Osteoblast (primary cell): ENCODE data around the gene TM4SF18. TPM values are rescaled to one million over a fixed set of nuclear protein-coding genes. Genes with fewer than 3 reads are reported as not detected.
A peak's percentile ranks its signal among the peaks of the same experiment; 100 is the strongest.

Experiments used
- DNase-seq: peaks from one replicate; pipeline ENCODE4 v3.0.0; 2011; ENCODE audit warnings: low spot score, mixed read lengths; ENCODE audit not compliant: insufficient read length; ENCODE audit errors: missing footprints
- H2AFZ ChIP-seq: 2 replicates; pipeline ENCODE4 v1.6.0; 2011; ENCODE audit warnings: mild to moderate bottlenecking, low read length
- H3K27ac ChIP-seq: 2 replicates; pipeline ENCODE4 v1.5.1; 2011; ENCODE audit warnings: mild to moderate bottlenecking, low read depth, low read length, moderate library complexity
- H3K27me3 ChIP-seq: 2 replicates; pipeline ENCODE4 v1.6.0; 2012; ENCODE audit warnings: mild to moderate bottlenecking, control low read depth, inconsistent platforms, low read length, moderate library complexity; ENCODE audit not compliant: insufficient read depth
- H3K36me3 ChIP-seq: 2 replicates; pipeline ENCODE4 v1.5.1; 2011; ENCODE audit warnings: mild to moderate bottlenecking, low read length, control low read depth, moderate library complexity; ENCODE audit not compliant: insufficient read depth
- H3K4me1 ChIP-seq: 2 replicates; pipeline ENCODE4 v1.5.1; 2011; ENCODE audit warnings: mild to moderate bottlenecking, low read length, control low read depth, moderate library complexity; ENCODE audit not compliant: insufficient read depth
- H3K4me2 ChIP-seq: 2 replicates; pipeline ENCODE4 v1.6.0; 2011; ENCODE audit warnings: mild to moderate bottlenecking, low read length; ENCODE audit not compliant: insufficient read depth
- H3K4me3 ChIP-seq: fragments of 200-600 bp; sonication (generic); 3 replicates; pipeline ENCODE4 v1.5.1; 2012; ENCODE audit warnings: mild to moderate bottlenecking, low read length, inconsistent platforms; ENCODE audit not compliant: insufficient read depth
- H3K79me2 ChIP-seq: 2 replicates; pipeline ENCODE4 v1.6.0; 2012; ENCODE audit warnings: mild to moderate bottlenecking, low read length, control low read depth, inconsistent platforms; ENCODE audit not compliant: insufficient read depth
- H3K9me3 ChIP-seq: 2 replicates; pipeline ENCODE4 v1.5.1; 2011; ENCODE audit warnings: low read depth, low read length, control low read depth
- H4K20me1 ChIP-seq: 2 replicates; pipeline ENCODE4 v1.6.0; 2012; ENCODE audit warnings: mild to moderate bottlenecking, low read length, control low read depth; ENCODE audit not compliant: insufficient read depth
- total RNA-seq: library from RNA; depleted of rRNA; stranded (reverse); fragments of >200 nt; gene quantifications from 2 replicates; pipeline ENCODE4 v1.2.3, GENCODE V29; 2012
- TF ChIP-seq, protein P1 (sequence below): IDR thresholded peaks from 2 replicates; pipeline ENCODE4 v1.5.1; 2011; ENCODE audit warnings: mild to moderate bottlenecking, low read depth, low read length, moderate library complexity; ENCODE audit errors: extremely low read depth

The TM4SF18 gene
- total RNA-seq, 1 donor: not detected

DNA sequence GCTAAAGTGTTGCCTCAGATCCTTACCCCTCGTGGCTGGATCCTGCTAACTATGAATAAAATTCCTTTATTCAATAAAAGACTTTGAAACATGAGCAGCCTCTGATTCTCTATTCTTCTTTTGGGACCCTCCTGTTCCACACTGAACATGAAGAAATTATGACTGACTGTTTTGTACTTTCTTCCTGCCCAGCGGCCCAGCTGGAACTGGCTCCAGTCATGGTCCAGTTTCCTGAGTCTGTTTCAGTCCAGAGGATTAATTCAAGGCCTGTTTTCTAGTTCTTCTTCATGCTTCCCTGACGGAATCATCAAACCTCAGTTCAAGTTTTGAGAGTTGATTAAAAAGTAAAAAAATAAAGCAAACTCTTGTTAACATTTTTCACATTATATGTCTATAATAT, 59.2 kb downstream of the TM4SF18 start:
- no peak overlapping the region for H3K4me2 ChIP-seq
- H3K4me1 ChIP-seq: peaks cover 16% of the 10 kb centered on the region
- H3K4me3 ChIP-seq: no peak overlapping the region
- TF ChIP-seq, protein P1, sequence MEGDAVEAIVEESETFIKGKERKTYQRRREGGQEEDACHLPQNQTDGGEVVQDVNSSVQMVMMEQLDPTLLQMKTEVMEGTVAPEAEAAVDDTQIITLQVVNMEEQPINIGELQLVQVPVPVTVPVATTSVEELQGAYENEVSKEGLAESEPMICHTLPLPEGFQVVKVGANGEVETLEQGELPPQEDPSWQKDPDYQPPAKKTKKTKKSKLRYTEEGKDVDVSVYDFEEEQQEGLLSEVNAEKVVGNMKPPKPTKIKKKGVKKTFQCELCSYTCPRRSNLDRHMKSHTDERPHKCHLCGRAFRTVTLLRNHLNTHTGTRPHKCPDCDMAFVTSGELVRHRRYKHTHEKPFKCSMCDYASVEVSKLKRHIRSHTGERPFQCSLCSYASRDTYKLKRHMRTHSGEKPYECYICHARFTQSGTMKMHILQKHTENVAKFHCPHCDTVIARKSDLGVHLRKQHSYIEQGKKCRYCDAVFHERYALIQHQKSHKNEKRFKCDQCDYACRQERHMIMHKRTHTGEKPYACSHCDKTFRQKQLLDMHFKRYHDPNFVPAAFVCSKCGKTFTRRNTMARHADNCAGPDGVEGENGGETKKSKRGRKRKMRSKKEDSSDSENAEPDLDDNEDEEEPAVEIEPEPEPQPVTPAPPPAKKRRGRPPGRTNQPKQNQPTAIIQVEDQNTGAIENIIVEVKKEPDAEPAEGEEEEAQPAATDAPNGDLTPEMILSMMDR: no peak
- H3K36me3 ChIP-seq: no peaks in the 10 kb centered on the region
- no peak for DNase-seq
- H3K27me3 ChIP-seq: no peaks in the 10 kb centered on the region
- H3K79me2 ChIP-seq: no peaks in the 10 kb centered on the region
- H2AFZ ChIP-seq: peak overlapping the region; percentile 56
- no peak overlapping the region for H3K27ac ChIP-seq
- H4K20me1 ChIP-seq: no peaks in the 10 kb centered on the region
- no peaks in the 10 kb centered on the region for H3K9me3 ChIP-seq

DNA sequence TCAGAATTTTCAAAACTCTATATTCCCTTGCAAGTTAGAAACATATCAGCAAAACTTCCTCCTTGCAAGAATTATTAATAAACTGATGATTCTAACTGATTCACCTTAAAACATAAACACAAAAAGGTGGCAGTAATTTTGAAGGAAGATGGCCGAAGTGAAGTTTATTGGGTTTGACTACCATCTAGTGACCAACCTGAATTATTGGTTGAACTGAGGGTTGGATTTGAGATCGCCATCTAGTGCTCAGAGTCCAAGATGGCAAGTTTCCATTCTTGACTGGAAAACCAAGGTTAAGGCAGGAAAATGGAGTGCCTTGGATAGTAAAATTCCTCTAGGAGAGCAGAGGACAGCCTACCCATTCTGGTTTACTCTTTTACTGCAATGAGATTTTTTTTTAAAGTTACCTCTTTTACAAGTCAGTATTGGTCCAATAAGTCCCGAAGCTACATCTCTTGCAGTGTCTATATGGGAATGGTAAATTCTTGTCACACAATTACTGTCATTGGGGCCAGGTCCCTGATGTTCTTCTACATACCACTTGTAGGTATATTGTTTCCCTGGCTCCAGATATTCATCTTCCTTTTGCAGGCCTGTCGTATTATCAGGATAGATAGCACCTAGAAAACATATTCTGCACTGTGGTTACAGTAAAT, 60.2 kb downstream of the TM4SF18 start:
- Histone ChIP-seq H3K27me3 (no peaks in the 10 kb centered on the region), H3K4me3 (no peak overlapping the region), H3K4me1 (peaks cover 16% of the 10 kb centered on the region), H2AFZ (peak overlapping the region; percentile 56), H4K20me1 (no peaks in the 10 kb centered on the region), H3K9me3 (no peaks in the 10 kb centered on the region), H3K36me3 (no peaks in the 10 kb centered on the region), H3K27ac (peak overlapping the region; percentile 11), H3K4me2 (no peak overlapping the region), H3K79me2 (no peaks in the 10 kb centered on the region)
- peak; percentile 83 for DNase-seq
- TF ChIP-seq, protein P1: peak; percentile 99

DNA sequence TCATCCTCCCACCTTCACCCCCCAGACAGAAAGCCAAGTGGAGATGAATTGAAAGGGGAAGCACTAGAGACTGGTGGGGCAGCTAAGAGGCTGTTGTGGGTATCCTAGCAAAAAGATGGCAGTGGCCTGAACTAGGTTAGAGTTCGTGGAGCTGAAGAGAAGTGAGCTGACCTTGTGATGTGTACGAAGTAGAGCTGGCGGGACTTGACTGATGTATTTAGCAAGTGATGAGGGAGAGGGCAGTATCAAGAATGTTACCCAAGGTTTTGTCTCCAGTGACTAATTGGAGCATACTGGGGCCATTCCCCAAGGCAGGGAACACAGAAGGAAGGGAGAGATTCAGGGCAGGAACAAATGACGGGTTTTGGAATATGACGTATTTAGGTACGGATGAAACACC, 61.8 kb downstream of the TM4SF18 start:
- no peaks in the 10 kb centered on the region for H3K27me3 ChIP-seq
- DNase-seq: no peak
- H3K36me3 ChIP-seq: no peaks in the 10 kb centered on the region
- H3K4me2 ChIP-seq: no peak overlapping the region
- H2AFZ ChIP-seq: peak overlapping the region; percentile 47
- H3K79me2 ChIP-seq: no peaks in the 10 kb centered on the region
- H3K9me3 ChIP-seq: no peaks in the 10 kb centered on the region
- TF ChIP-seq, protein P1: no peak
- no peak overlapping the region for H3K27ac ChIP-seq
- no peak overlapping the region for H3K4me3 ChIP-seq
- peaks cover 5% of the 10 kb centered on the region for H3K4me1 ChIP-seq
- H4K20me1 ChIP-seq: no peaks in the 10 kb centered on the region

DNA sequence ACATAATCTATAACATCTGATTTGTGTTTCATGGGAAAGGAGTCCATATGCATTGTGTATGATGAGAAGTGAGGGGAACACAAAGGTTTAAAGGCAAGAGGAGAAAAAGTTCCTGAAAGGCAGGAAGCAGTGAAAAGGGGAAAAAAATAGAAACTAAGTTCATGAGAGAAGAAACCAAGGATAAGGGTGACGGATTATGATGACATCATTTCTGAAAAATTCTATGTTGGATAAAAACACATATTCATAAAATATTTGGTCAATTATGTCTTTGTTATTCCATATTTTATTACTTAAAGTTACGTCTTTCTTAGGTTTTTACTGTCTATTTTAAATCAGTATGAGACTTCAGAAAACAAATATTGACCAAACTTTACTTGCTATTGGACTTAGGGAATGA, 63.3 kb downstream of the TM4SF18 start:
- TF ChIP-seq, protein P1: no peak
- no peaks in the 10 kb centered on the region for H3K9me3 ChIP-seq
- no peaks in the 10 kb centered on the region for H3K27me3 ChIP-seq
- DNase-seq: no peak
- H3K27ac ChIP-seq: no peak overlapping the region
- H3K4me2 ChIP-seq: peak overlapping the region; percentile 9
- H4K20me1 ChIP-seq: no peaks in the 10 kb centered on the region
- no peaks in the 10 kb centered on the region for H3K36me3 ChIP-seq
- no peak overlapping the region for H3K4me3 ChIP-seq
- H2AFZ ChIP-seq: peak overlapping the region; percentile 52
- H3K4me1 ChIP-seq: peaks cover 5% of the 10 kb centered on the region
- no peaks in the 10 kb centered on the region for H3K79me2 ChIP-seq
